ENCODE results near the gene LCN9.

DNA sequence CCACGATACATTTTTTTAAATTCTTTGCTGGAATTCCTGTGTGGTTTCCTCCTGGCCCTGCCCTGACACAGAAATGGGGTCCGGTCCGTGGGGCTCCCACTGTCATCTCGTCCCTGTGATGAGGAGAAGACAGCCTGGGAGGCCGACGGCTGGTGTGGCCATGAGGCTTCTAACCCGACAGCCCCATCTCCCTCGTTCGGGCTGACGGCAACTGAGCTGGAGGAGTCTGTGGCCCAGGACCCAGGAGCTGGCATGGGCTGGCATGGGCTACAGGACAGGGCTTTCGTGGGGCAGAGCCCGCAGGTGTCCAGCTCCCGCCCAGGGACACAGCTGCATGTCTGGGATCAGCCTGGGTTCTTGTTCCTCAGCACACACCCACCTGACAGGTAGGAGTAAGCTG, 13.8 kb downstream of the LCN9 start:
- no peak for TF ChIP-seq GATA2 (IDR thresholded peaks at IDR 0.05; ENCODE audit: low read depth, low read length)
- no peak for TF ChIP-seq GATA3 (IDR thresholded peaks at IDR 0.05; ENCODE audit: low read depth, low read length)
